ENCODE results near the gene NTM.

The NTM gene

DNA sequence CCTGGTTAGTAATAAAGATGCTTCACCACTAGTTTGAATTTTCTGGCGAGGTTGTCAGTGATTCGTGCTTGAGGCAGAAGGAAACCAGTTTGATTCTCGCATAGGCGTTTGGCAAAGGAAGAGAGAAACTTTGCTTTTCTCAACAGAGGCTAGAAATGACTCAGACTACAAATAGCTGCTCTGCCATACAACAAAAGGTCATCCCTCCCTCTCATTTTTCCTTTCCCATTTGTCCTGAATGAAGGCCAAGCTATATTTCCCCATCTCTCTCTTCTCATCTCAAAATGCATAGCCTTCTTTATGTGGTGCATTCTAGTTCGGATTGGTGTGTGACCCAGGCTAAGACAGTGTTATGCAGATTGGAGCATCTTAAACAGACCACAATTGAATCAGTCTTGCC, 741.4 kb downstream of the NTM start:
- no peaks in the 10 kb centered on the region for H3K27me3 ChIP-seq (ENCODE audit: insufficient read depth, poor library complexity, severe bottlenecking)
- DNase-seq (ENCODE audit: low read depth in 1 of 2, low spot score in 1 of 2), result no peak
- TF ChIP-seq POLR2AphosphoS5 (IDR thresholded peaks at IDR 0.05; ENCODE audit: low read depth) (no peak), SPI1 (IDR thresholded peaks at IDR 0.05; ENCODE audit: borderline replicate concordance, low read depth) (no peak), CTCF (IDR thresholded peaks at IDR 0.05; ENCODE audit: insufficient read depth, low read length) (no peak), GABPA (IDR thresholded peaks at IDR 0.05; ENCODE audit: low read depth) (no peak)
- TF ChIP-seq, protein P1, sequence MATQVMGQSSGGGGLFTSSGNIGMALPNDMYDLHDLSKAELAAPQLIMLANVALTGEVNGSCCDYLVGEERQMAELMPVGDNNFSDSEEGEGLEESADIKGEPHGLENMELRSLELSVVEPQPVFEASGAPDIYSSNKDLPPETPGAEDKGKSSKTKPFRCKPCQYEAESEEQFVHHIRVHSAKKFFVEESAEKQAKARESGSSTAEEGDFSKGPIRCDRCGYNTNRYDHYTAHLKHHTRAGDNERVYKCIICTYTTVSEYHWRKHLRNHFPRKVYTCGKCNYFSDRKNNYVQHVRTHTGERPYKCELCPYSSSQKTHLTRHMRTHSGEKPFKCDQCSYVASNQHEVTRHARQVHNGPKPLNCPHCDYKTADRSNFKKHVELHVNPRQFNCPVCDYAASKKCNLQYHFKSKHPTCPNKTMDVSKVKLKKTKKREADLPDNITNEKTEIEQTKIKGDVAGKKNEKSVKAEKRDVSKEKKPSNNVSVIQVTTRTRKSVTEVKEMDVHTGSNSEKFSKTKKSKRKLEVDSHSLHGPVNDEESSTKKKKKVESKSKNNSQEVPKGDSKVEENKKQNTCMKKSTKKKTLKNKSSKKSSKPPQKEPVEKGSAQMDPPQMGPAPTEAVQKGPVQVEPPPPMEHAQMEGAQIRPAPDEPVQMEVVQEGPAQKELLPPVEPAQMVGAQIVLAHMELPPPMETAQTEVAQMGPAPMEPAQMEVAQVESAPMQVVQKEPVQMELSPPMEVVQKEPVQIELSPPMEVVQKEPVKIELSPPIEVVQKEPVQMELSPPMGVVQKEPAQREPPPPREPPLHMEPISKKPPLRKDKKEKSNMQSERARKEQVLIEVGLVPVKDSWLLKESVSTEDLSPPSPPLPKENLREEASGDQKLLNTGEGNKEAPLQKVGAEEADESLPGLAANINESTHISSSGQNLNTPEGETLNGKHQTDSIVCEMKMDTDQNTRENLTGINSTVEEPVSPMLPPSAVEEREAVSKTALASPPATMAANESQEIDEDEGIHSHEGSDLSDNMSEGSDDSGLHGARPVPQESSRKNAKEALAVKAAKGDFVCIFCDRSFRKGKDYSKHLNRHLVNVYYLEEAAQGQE (IDR thresholded peaks at IDR 0.05; ENCODE audit: insufficient replicate concordance, low read depth), result no peak
- H3K27ac ChIP-seq (replicated peaks), result no peak overlapping the region
- H3K4me3 ChIP-seq (replicated peaks; ENCODE audit: insufficient read depth, low read length), result no peak overlapping the region

DNA sequence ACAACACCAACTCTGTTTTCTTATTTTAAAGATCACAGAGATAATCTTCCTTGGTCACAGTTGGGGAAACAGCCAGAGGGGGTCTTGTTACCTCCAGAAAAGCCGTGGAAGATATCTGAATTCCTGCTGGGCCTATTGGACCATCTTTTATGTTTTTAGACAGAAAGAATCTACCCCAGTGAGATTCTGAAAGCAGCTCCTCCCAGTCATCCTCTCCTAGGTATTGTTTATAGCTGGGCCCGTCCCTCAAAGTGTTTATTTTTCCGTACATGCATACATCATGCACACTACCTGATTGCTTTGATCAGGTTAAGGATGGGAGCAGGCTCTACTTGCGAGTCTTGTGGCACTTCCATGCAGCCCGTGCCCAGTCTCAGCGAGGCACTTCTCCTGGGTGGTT, 742.4 kb downstream of the NTM start:
- Histone ChIP-seq H3K27ac (replicated peaks) (no peak overlapping the region), H3K4me3 (replicated peaks; ENCODE audit: insufficient read depth, low read length) (no peak overlapping the region), H3K27me3 (ENCODE audit: insufficient read depth, poor library complexity, severe bottlenecking) (no peaks in the 10 kb centered on the region)
- DNase-seq (ENCODE audit: low read depth in 1 of 2, low spot score in 1 of 2), result no peak
- TF ChIP-seq POLR2AphosphoS5 (IDR thresholded peaks at IDR 0.05; ENCODE audit: low read depth), result no peak
- TF ChIP-seq GABPA (IDR thresholded peaks at IDR 0.05; ENCODE audit: low read depth), result no peak
- no peak for TF ChIP-seq SPI1 (IDR thresholded peaks at IDR 0.05; ENCODE audit: borderline replicate concordance, low read depth)
- TF ChIP-seq, protein P1 (IDR thresholded peaks at IDR 0.05; ENCODE audit: insufficient replicate concordance, low read depth), result no peak
- no peak for TF ChIP-seq CTCF (IDR thresholded peaks at IDR 0.05; ENCODE audit: insufficient read depth, low read length)

DNA sequence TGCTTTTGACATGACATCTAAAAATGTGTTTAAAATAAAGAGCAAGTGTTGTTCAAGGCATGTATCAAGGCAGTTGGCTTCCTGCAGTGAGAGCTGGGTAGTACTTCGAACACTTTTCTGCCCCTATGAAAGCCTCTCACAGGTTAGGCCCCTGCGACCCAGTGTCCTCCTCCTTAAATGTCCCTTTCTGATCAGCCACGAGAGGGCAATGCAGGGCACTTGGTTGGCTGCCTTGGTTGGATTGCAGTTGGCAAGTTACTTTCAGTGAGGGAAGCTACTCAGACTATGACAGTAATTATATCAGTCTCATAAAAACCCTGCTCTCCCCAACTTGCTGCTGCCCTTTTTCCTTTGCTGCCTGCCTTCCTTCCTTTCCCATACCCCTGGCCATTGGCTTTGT, 743.8 kb downstream of the NTM start:
- TF ChIP-seq POLR2AphosphoS5 (IDR thresholded peaks at IDR 0.05; ENCODE audit: low read depth) (no peak), SPI1 (IDR thresholded peaks at IDR 0.05; ENCODE audit: borderline replicate concordance, low read depth) (no peak), CTCF (IDR thresholded peaks at IDR 0.05; ENCODE audit: insufficient read depth, low read length) (peak; percentile 42)
- TF ChIP-seq, protein P1 (IDR thresholded peaks at IDR 0.05; ENCODE audit: insufficient replicate concordance, low read depth), result no peak
- Histone ChIP-seq H3K27ac (replicated peaks) (no peak overlapping the region), H3K27me3 (ENCODE audit: insufficient read depth, poor library complexity, severe bottlenecking) (no peaks in the 10 kb centered on the region), H3K4me3 (replicated peaks; ENCODE audit: insufficient read depth, low read length) (no peak overlapping the region)
- peak in 1 of 2 experiments; percentile 11 for DNase-seq (ENCODE audit: low read depth in 1 of 2, low spot score in 1 of 2)
